SK-N-SH treated with all-trans-retinoic acid at 6 μM for 48 hours (cell line): ENCODE measurements around the gene FAM13A.
A peak's percentile ranks its signal among the peaks of the same experiment; 100 is the strongest.
"Not testable (repeated sequence)": the region's sequence is repeated elsewhere in the genome, so short reads cannot be mapped to it uniquely, and the experiment has no call there.

Source experiments
- ATAC-seq: fragments of 200-7000 bp; cut with Tn5 transposase; 3 replicates; pipeline ENCODE4 v1.9.1; 2020; ENCODE audit warnings: mild to moderate bottlenecking, moderate library complexity
- ARNTL ChIP-seq: fragments of 450-650 bp; formaldehyde crosslinking; IDR thresholded peaks from 2 replicates; pipeline ENCODE4 v1.5.0; 2020; ENCODE audit warnings: low read depth, mild to moderate bottlenecking, moderate library complexity, borderline replicate concordance
- BACH2 ChIP-seq: fragments of 250-450 bp; sonication (Bioruptor Pico); IDR thresholded peaks from 2 replicates; pipeline ENCODE4 v1.9.0; 2021; ENCODE audit warnings: mild to moderate bottlenecking, borderline replicate concordance
- CSDC2 ChIP-seq: fragments of 250-450 bp; sonication (Bioruptor Pico); IDR thresholded peaks from 2 replicates; pipeline ENCODE4 v1.5.0; 2020; ENCODE audit warnings: mild to moderate bottlenecking, moderate library complexity
- ESRRG ChIP-seq: fragments of 250-450 bp; sonication (Bioruptor Pico); IDR thresholded peaks from 2 replicates; pipeline ENCODE4 v1.6.1; 2021; ENCODE audit warnings: mild to moderate bottlenecking
- GLIS3 ChIP-seq: fragments of 250-450 bp; sonication (Bioruptor Pico); IDR thresholded peaks from 2 replicates; pipeline ENCODE4 v1.5.0; 2020; ENCODE audit warnings: mild to moderate bottlenecking, moderate library complexity
- ISL1 ChIP-seq: fragments of 250-450 bp; sonication (Bioruptor Pico); IDR thresholded peaks from 2 replicates; pipeline ENCODE4 v2.1.2; 2022; ENCODE audit warnings: mild to moderate bottlenecking, moderate library complexity
- OSR1 ChIP-seq: fragments of 250-450 bp; sonication (Bioruptor Pico); IDR thresholded peaks from 2 replicates; pipeline ENCODE4 v1.8.0; 2022; ENCODE audit warnings: moderate library complexity, mild to moderate bottlenecking, inconsistent platforms
- PPARA ChIP-seq: fragments of 250-450 bp; sonication (Bioruptor Pico); IDR thresholded peaks from 2 replicates; pipeline ENCODE4 v1.5.0; 2020; ENCODE audit warnings: mild to moderate bottlenecking, borderline replicate concordance
- RARB ChIP-seq: fragments of 250-450 bp; sonication (Bioruptor Pico); IDR thresholded peaks from 2 replicates; pipeline ENCODE4 v1.8.0; 2021; ENCODE audit warnings: mild to moderate bottlenecking, moderate library complexity
- TCF4 ChIP-seq: fragments of 250-450 bp; sonication (Bioruptor Pico); IDR thresholded peaks from 2 replicates; pipeline ENCODE4 v1.8.0; 2021; ENCODE audit warnings: mild to moderate bottlenecking, moderate library complexity, borderline replicate concordance
- TOX ChIP-seq: fragments of 250-450 bp; sonication (Bioruptor Pico); IDR thresholded peaks from 2 replicates; pipeline ENCODE4 v1.8.0; 2021; ENCODE audit warnings: mild to moderate bottlenecking, moderate library complexity, borderline replicate concordance
- ZC3H10 ChIP-seq: fragments of 250-450 bp; sonication (Bioruptor Pico); IDR thresholded peaks from 2 replicates; pipeline ENCODE4 v1.5.1; 2021; ENCODE audit warnings: mild to moderate bottlenecking, moderate library complexity
- ZFP3 ChIP-seq: fragments of 250-450 bp; sonication (Bioruptor Pico); IDR thresholded peaks from 2 replicates; pipeline ENCODE4 v1.5.0; 2020; ENCODE audit warnings: mild to moderate bottlenecking, moderate library complexity
- ZFP30 ChIP-seq: fragments of 450-650 bp; formaldehyde crosslinking; IDR thresholded peaks from 2 replicates; pipeline ENCODE4 v1.5.0; 2022; ENCODE audit warnings: mild to moderate bottlenecking, moderate library complexity
- ZNF70 ChIP-seq: fragments of 450-650 bp; formaldehyde crosslinking; IDR thresholded peaks from 2 replicates; pipeline ENCODE4 v1.5.0; 2020; ENCODE audit warnings: mild to moderate bottlenecking, moderate library complexity
- ZNF8 ChIP-seq: fragments of 450-650 bp; formaldehyde crosslinking; IDR thresholded peaks from 2 replicates; pipeline ENCODE4 v1.5.0; 2020; ENCODE audit warnings: mild to moderate bottlenecking, moderate library complexity
- TF ChIP-seq, protein P1 (sequence below): fragments of 250-450 bp; sonication (Bioruptor Pico); IDR thresholded peaks from 2 replicates; pipeline ENCODE4 v1.5.1; 2020; ENCODE audit warnings: low read depth, mild to moderate bottlenecking, moderate library complexity
- TF ChIP-seq, protein P2 (sequence below): fragments of 250-450 bp; sonication (Bioruptor Pico); IDR thresholded peaks from 2 replicates; pipeline ENCODE4 v1.5.1; 2021; ENCODE audit warnings: mild to moderate bottlenecking, moderate library complexity
- TF ChIP-seq, protein P3 (sequence below): fragments of 250-450 bp; sonication (Bioruptor Pico); IDR thresholded peaks from 2 replicates; pipeline ENCODE4 v1.8.0; 2021; ENCODE audit warnings: low read depth, mild to moderate bottlenecking, moderate library complexity, borderline replicate concordance

The FAM13A gene

DNA sequence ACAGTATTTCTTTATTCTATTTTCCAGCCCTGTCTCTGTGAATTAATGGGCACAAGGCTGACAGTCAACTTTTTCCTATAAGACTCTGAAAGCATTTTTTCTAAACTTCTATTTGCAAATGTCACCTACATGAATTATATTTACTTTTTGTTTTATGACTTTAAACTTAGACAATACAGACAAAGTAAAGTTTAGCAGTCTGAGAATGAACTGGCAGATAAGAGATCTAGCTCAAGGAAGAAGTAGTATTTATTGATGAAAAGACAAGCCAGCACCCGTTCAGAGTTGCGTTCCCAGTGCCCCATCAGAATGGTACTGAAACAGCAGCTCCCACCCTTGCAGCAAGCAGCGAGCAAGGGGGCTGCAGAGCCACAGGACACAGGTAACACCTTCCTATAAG, 148.5 kb downstream of the FAM13A start:
- no peak for TF ChIP-seq PPARA
- TF ChIP-seq ZNF70 (CRISPR knock-in tag) = no peak
- no peak for TF ChIP-seq ZFP3 (CRISPR knock-in tag)
- no peak for ATAC-seq

DNA sequence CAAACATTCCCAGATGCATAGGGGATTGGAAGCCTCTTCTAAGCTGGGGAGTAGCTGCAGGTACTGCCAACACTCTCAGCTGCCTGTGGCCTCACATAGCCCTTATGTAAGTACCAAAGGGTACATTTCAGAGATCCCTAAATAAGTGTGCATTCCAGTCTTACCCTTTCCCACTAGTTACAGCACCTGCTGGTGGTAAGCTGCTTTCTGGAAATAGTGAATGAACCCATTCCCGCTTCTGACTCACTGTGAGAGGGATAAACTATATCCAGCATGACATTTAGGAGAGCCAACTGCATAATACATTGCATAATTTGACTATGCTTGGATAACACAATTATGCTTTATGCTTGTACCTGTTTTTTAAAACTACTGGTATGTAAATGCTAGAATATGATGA, 149.0 kb downstream of the FAM13A start:
- no peak for ATAC-seq
- TF ChIP-seq ZNF70 (CRISPR knock-in tag) = no peak
- no peak for TF ChIP-seq TOX (CRISPR knock-in tag)
- TF ChIP-seq ZC3H10 = no peak
- TF ChIP-seq, protein P1, sequence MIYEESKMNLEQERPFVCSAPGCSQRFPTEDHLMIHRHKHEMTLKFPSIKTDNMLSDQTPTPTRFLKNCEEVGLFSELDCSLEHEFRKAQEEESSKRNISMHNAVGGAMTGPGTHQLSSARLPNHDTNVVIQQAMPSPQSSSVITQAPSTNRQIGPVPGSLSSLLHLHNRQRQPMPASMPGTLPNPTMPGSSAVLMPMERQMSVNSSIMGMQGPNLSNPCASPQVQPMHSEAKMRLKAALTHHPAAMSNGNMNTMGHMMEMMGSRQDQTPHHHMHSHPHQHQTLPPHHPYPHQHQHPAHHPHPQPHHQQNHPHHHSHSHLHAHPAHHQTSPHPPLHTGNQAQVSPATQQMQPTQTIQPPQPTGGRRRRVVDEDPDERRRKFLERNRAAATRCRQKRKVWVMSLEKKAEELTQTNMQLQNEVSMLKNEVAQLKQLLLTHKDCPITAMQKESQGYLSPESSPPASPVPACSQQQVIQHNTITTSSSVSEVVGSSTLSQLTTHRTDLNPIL (CRISPR knock-in tag) = no peak
- TF ChIP-seq, protein P2, sequence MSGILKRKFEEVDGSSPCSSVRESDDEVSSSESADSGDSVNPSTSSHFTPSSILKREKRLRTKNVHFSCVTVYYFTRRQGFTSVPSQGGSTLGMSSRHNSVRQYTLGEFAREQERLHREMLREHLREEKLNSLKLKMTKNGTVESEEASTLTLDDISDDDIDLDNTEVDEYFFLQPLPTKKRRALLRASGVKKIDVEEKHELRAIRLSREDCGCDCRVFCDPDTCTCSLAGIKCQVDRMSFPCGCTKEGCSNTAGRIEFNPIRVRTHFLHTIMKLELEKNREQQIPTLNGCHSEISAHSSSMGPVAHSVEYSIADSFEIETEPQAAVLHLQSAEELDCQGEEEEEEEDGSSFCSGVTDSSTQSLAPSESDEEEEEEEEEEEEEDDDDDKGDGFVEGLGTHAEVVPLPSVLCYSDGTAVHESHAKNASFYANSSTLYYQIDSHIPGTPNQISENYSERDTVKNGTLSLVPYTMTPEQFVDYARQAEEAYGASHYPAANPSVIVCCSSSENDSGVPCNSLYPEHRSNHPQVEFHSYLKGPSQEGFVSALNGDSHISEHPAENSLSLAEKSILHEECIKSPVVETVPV (CRISPR knock-in tag) = no peak
- TF ChIP-seq BACH2 (CRISPR knock-in tag) = no peak
- TF ChIP-seq, protein P3, sequence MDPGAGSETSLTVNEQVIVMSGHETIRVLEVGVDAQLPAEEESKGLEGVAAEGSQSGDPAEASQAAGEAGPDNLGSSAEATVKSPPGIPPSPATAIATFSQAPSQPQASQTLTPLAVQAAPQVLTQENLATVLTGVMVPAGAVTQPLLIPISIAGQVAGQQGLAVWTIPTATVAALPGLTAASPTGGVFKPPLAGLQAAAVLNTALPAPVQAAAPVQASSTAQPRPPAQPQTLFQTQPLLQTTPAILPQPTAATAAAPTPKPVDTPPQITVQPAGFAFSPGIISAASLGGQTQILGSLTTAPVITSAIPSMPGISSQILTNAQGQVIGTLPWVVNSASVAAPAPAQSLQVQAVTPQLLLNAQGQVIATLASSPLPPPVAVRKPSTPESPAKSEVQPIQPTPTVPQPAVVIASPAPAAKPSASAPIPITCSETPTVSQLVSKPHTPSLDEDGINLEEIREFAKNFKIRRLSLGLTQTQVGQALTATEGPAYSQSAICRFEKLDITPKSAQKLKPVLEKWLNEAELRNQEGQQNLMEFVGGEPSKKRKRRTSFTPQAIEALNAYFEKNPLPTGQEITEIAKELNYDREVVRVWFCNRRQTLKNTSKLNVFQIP (CRISPR knock-in tag) = no peak
- no peak for TF ChIP-seq ISL1 (CRISPR knock-in tag)
- TF ChIP-seq ARNTL (CRISPR knock-in tag) = no peak
- no peak for TF ChIP-seq ZFP30

DNA sequence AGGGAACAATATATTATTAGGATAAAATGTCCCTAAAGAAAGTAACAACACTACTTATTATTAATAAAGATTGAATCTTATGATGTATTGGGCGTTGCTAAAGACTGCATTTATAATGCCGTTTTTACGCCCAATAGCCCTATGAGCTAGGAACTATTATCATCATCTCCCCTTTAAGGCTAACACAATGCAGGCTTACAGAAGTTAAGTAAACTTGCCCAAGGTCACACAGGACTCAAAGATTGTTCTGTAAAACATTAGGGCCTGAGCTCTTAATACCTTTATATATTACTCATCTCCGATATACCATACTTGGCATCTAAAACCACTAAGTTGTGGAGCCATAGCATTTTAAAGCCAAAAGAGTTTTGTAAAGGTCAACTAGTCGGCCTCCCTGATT, 149.5 kb downstream of the FAM13A start:
- TF ChIP-seq GLIS3 (CRISPR knock-in tag) = no peak
- TF ChIP-seq ISL1 (CRISPR knock-in tag) = no peak
- TF ChIP-seq CSDC2 = no peak
- no peak for TF ChIP-seq ZNF8
- no peak for TF ChIP-seq ZC3H10
- TF ChIP-seq, protein P2 (CRISPR knock-in tag) = no peak
- no peak for TF ChIP-seq OSR1 (CRISPR knock-in tag)
- TF ChIP-seq ZFP3 (CRISPR knock-in tag) = no peak
- TF ChIP-seq, protein P1 (CRISPR knock-in tag) = no peak
- ATAC-seq = no peak

DNA sequence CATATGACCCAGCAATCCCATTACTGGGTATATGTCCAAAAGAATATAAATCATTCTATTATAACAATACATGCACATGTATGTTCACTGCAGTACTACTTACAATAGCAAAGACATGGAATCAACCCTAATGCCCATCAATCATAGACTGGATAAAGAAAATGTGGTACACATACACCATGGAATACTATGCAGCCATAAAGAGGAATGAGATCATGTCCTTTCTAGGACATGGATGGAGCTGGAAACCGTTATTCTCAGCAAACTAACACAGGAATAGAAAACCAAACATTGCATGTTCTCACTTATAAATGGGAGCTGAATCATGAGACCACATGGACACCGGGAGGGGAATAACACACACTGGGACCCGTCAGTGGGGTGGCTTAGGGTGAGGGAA, 152.7 kb downstream of the FAM13A start:
- not testable (repeated sequence) for ATAC-seq

DNA sequence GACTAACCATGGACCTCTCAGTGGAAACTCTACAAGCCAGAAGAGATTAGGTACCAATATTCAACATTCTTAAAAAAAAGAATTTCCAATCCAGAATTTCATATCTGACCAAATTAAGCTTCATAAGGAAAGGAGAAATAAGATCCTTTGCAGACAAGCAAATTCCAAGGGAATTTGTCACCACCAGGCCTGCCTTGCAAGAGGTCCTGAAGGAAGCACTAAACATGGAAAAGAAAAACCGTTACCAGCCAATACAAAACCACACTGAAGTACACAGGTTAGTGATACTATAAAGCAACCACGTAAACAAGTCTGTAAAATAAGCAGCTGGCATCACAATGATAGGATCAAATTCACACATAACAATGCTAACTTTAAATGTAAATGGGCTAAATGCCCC, 156.6 kb downstream of the FAM13A start:
- TF ChIP-seq PPARA (no peak), OSR1 (CRISPR knock-in tag) (no peak), TOX (CRISPR knock-in tag) (no peak), RARB (CRISPR knock-in tag) (no peak), GLIS3 (CRISPR knock-in tag) (no peak), ZNF8 (no peak), TCF4 (CRISPR knock-in tag) (no peak), ZFP30 (no peak), ESRRG (CRISPR knock-in tag) (no peak), ZNF70 (CRISPR knock-in tag) (no peak), BACH2 (CRISPR knock-in tag) (no peak)
- TF ChIP-seq, protein P1 (CRISPR knock-in tag) = no peak
- TF ChIP-seq, protein P3 (CRISPR knock-in tag) = no peak
- ATAC-seq = peak; percentile 32; the same call in 1 of the 3 replicates
